Liver (tissue), 9 donors: ENCODE measurements around the gene CCDC12. TPM values are rescaled to one million over a fixed set of nuclear protein-coding genes. Genes with fewer than 3 reads are reported as not detected.

Experiments used
- DNase-seq: peaks from one replicate; pipeline ENCODE4 v3.0.0-alpha.2; 2017; ENCODE audit warnings: low spot score
- H3K27ac ChIP-seq, 2 donors: one replicate each; pipeline ENCODE4 v1.7.0; 2013; ENCODE audit warnings: inconsistent platforms in 2 of 2, low read length in 2 of 2, control low read depth in 1 of 2, low read depth in 1 of 2, mild to moderate bottlenecking in 1 of 2
- H3K27me3 ChIP-seq, 4 donors: one replicate each; pipeline versions ENCODE4 v1.6.1 to v1.7.0; 2013; ENCODE audit warnings: low read length in 3 of 4, inconsistent platforms in 1 of 4, mild to moderate bottlenecking in 1 of 4, moderate library complexity in 1 of 4; ENCODE audit not compliant: control insufficient read depth in 4 of 4, insufficient read depth in 4 of 4
- H3K36me3 ChIP-seq, 4 donors: one replicate each; pipeline versions ENCODE4 v1.6.1 to v1.7.0; 2013; ENCODE audit warnings: low read length in 3 of 4, mild to moderate bottlenecking in 3 of 4, low read depth in 1 of 4, moderate library complexity in 1 of 4; ENCODE audit not compliant: control insufficient read depth in 4 of 4, insufficient read depth in 3 of 4
- H3K4me1 ChIP-seq, 4 donors: one replicate each; pipeline versions ENCODE4 v1.6.1 to v1.7.0; 2013; ENCODE audit warnings: low read length in 3 of 4, mild to moderate bottlenecking in 3 of 4, moderate library complexity in 1 of 4; ENCODE audit not compliant: control insufficient read depth in 4 of 4, insufficient read depth in 4 of 4
- H3K4me3 ChIP-seq, 3 donors: one replicate each; pipeline versions ENCODE4 v1.6.1 to v1.7.0; 2013; ENCODE audit warnings: low read length in 3 of 3, control low read depth in 1 of 3, low read depth in 1 of 3, mild to moderate bottlenecking in 1 of 3
- H3K9ac ChIP-seq, 2 donors: one replicate each; pipeline ENCODE4 v1.7.0; 2013; ENCODE audit warnings: low read length in 2 of 2, mild to moderate bottlenecking in 2 of 2, moderate library complexity in 2 of 2, control low read depth in 1 of 2, low read depth in 1 of 2
- H3K9me3 ChIP-seq, 4 donors: one replicate each; pipeline versions ENCODE4 v1.6.1 to v1.7.0; 2013; ENCODE audit warnings: low read length in 3 of 4; ENCODE audit not compliant: control insufficient read depth in 4 of 4
- FOXA1 ChIP-seq: IDR thresholded peaks from 2 replicates; pipeline ENCODE4 v1.6.1; 2016; ENCODE audit warnings: antibody characterized with exemption
- FOXA2 ChIP-seq: IDR thresholded peaks from 2 replicates; pipeline ENCODE4 v1.6.1; 2016; ENCODE audit warnings: antibody characterized with exemption
- GABPA ChIP-seq, 2 donors: IDR thresholded peaks in 1 of 2; conservative IDR thresholded peaks in 1 of 2; 2 replicates each; pipeline ENCODE4 v1.6.1; 2016; ENCODE audit warnings: antibody characterized with exemption in 2 of 2, mild to moderate bottlenecking in 1 of 2, moderate library complexity in 1 of 2
- HNF4A ChIP-seq, 2 donors: conservative IDR thresholded peaks; 2 replicates each; pipeline ENCODE4 v1.6.1; 2016; ENCODE audit warnings: antibody characterized with exemption in 2 of 2, mild to moderate bottlenecking in 2 of 2
- HNF4G ChIP-seq: IDR thresholded peaks from 2 replicates; pipeline ENCODE4 v1.6.1; 2016; ENCODE audit warnings: antibody characterized with exemption
- JUND ChIP-seq, 2 donors: IDR thresholded peaks; 2 replicates each; pipeline ENCODE4 v1.6.1; 2016; ENCODE audit warnings: antibody characterized with exemption in 2 of 2
- NR2F2 ChIP-seq: IDR thresholded peaks from 2 replicates; pipeline ENCODE4 v1.6.1; 2016; ENCODE audit warnings: antibody characterized with exemption
- RAD21 ChIP-seq, 2 donors: IDR thresholded peaks; 2 replicates each; pipeline ENCODE4 v1.6.1; 2016; ENCODE audit warnings: antibody characterized with exemption in 2 of 2, mild to moderate bottlenecking in 2 of 2
- RXRA ChIP-seq, 2 donors: IDR thresholded peaks; 2 replicates each; pipeline ENCODE4 v1.6.1; 2017 to 2018; ENCODE audit warnings: antibody characterized with exemption in 2 of 2, mild to moderate bottlenecking in 1 of 2
- SP1 ChIP-seq: IDR thresholded peaks from 2 replicates; pipeline ENCODE4 v1.6.1; 2018; ENCODE audit warnings: antibody characterized with exemption, mild to moderate bottlenecking
- TAF1 ChIP-seq: conservative IDR thresholded peaks from 2 replicates; pipeline ENCODE4 v1.6.1; 2016; ENCODE audit warnings: antibody characterized with exemption, mild to moderate bottlenecking
- YY1 ChIP-seq: IDR thresholded peaks from 2 replicates; pipeline ENCODE4 v1.6.1; 2016; ENCODE audit warnings: antibody characterized with exemption, mild to moderate bottlenecking
- WGBS: extraction: QIAGEN DNeasy Blood & Tissue Kit; methylation state at CpG from one replicate; pipeline ENCODE4 v1.1.7; 2013; 5-methylcytosine and 5-hydroxymethylcytosine counted together
- polyA plus RNA-seq, 2 donors: library from polyadenylated mRNA; stranded (reverse) in 1 of 2; unstranded in 1 of 2; fragments of 200-250 nt in 1 of 2; fragments of >200 nt in 1 of 2; fragmentation: Nextera tagmentation in 1 of 2; extraction: Ambion mirVana in 1 of 2; gene quantifications; one replicate each; pipeline versions ENCODE4 v1.2.1 to v1.2.3, GENCODE V29; 2013 to 2015
- total RNA-seq, 2 donors: library from RNA; depleted of rRNA; stranded (reverse); fragments of >200 nt; gene quantifications; one replicate each; pipeline ENCODE4 v1.2.3, GENCODE V29; 2014
- TF ChIP-seq, protein P1 (sequence below): IDR thresholded peaks from 2 replicates; pipeline ENCODE4 v1.6.1; 2016; ENCODE audit warnings: antibody characterized with exemption
- TF ChIP-seq, protein P2 (sequence below): fragments of 150-350 bp; IDR thresholded peaks from 2 replicates; pipeline ENCODE4 v1.5.1; 2017; ENCODE audit warnings: improper control_type of control experiment, low read depth, low read length; ENCODE audit not compliant: missing input control
- TF ChIP-seq, protein P3 (sequence below): IDR thresholded peaks from 2 replicates; pipeline ENCODE4 v1.6.1; 2016; ENCODE audit warnings: antibody characterized with exemption
- TF ChIP-seq, protein P4 (sequence below): IDR thresholded peaks from 2 replicates; pipeline ENCODE4 v1.6.1; 2016; ENCODE audit warnings: antibody characterized with exemption, mild to moderate bottlenecking
- donor health status: healthy.
- donor health status: healthy.
- donor health status: healthy.
- donor health status: healthy.
- donor health status: healthy.

Gene CCDC12
- total and polyA plus RNA-seq, 4 donors = 8.5 to 35.1 (median 26.6) TPM

DNA sequence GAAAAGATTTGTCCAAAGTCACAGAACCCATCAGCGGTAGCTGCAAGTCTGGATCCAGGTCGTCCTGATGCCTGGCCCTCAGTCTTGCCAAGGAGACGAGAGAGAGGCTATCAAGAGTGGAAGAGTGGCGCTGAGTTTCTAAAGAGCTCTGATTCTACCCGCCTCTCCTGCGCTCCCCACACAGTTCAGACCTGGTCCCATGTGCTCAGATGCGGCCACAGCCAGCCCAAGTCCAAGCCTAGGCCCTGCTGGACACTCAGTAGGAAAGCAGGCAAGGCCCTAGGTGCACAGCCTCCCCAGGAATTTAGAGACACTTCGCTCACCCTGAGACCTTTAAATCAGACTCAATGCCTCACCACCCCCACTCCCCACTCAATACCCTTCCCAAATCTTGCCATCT lies 32.4 kb downstream of the CCDC12 start (continued):
- TF ChIP-seq GABPA (IDR thresholded peaks at IDR 0.05 in 1 of 2, conservative IDR thresholded peaks at IDR 0.05 in 1 of 2) (no peak), TAF1 (no peak)

DNA sequence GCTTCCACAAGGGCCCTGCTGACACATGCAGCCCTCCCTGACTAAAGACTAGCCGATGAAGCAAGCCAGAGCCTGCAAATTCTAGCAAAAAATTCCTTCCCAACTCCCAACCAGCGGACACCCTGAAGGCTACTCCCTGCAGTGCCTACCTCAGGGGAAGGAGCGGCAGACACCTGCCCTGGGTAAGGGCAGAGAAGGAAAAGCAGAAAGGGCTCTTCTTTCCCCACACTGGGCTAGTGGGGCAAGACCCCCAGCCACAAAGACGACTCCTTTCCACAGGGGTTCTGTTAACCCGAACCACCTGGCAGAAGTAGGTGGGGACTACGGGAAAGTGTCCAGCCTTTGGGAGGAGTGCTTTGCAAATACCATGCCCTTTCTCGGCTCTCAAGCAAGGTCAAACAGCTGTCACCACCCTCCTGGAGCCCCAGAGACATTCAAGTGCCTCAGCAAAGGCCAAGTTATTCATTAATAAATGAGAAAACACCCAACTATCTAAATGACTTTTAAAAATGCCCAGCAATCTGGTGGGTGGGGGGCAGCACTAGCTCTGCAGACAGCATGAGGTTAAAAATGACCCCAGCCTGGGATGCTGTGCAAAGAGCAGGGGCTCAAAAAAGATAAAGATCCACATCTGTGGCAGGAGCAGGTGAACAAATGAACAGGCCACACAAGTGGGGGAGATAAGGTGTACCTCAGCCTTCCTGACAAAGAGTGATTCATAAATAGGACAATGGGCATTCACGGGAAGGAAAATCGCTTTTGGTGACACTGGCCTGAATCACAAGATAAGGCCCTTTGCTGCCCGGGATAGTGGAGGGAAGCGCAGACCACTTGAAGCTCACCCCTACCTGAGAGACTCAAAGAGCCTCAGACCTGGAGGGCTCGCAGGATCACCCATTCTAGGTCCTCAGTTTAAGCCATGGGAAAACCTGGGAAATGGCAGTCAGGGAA lies 33.0 kb downstream of the CCDC12 start:
- Histone ChIP-seq H3K4me3 (no peak overlapping the region), H3K9me3 (no peaks in the 10 kb centered on the region), H3K27me3 (no peaks in the 10 kb centered on the region), H3K27ac (peak overlapping the region; percentile 49 to 65), H3K4me1 (peaks cover 32 to 63% (median 43%) of the 10 kb centered on the region in 4 donors), H3K9ac (no peak overlapping the region), H3K36me3 (peaks cover 4 to 16% (median 7%) of the 10 kb centered on the region in 4 donors)
- 53% methylated on average over 12 of the region's 12 CpGs for WGBS
- TF ChIP-seq NR2F2 = no peak
- no peak for TF ChIP-seq FOXA2
- TF ChIP-seq JUND (IDR thresholded peaks at IDR 0.05) = no peak
- TF ChIP-seq HNF4A (conservative IDR thresholded peaks at IDR 0.05) = peak in 1 of 2 donors; percentile 21
- TF ChIP-seq RAD21 (IDR thresholded peaks at IDR 0.05) = no peak
- TF ChIP-seq YY1 = no peak
- TF ChIP-seq, protein P1, sequence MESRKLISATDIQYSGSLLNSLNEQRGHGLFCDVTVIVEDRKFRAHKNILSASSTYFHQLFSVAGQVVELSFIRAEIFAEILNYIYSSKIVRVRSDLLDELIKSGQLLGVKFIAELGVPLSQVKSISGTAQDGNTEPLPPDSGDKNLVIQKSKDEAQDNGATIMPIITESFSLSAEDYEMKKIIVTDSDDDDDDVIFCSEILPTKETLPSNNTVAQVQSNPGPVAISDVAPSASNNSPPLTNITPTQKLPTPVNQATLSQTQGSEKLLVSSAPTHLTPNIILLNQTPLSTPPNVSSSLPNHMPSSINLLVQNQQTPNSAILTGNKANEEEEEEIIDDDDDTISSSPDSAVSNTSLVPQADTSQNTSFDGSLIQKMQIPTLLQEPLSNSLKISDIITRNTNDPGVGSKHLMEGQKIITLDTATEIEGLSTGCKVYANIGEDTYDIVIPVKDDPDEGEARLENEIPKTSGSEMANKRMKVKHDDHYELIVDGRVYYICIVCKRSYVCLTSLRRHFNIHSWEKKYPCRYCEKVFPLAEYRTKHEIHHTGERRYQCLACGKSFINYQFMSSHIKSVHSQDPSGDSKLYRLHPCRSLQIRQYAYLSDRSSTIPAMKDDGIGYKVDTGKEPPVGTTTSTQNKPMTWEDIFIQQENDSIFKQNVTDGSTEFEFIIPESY = no peak
- TF ChIP-seq HNF4G = no peak
- TF ChIP-seq, protein P2, sequence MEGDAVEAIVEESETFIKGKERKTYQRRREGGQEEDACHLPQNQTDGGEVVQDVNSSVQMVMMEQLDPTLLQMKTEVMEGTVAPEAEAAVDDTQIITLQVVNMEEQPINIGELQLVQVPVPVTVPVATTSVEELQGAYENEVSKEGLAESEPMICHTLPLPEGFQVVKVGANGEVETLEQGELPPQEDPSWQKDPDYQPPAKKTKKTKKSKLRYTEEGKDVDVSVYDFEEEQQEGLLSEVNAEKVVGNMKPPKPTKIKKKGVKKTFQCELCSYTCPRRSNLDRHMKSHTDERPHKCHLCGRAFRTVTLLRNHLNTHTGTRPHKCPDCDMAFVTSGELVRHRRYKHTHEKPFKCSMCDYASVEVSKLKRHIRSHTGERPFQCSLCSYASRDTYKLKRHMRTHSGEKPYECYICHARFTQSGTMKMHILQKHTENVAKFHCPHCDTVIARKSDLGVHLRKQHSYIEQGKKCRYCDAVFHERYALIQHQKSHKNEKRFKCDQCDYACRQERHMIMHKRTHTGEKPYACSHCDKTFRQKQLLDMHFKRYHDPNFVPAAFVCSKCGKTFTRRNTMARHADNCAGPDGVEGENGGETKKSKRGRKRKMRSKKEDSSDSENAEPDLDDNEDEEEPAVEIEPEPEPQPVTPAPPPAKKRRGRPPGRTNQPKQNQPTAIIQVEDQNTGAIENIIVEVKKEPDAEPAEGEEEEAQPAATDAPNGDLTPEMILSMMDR = no peak
- TF ChIP-seq, protein P3, sequence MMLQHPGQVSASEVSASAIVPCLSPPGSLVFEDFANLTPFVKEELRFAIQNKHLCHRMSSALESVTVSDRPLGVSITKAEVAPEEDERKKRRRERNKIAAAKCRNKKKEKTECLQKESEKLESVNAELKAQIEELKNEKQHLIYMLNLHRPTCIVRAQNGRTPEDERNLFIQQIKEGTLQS = no peak
- TF ChIP-seq, protein P4, sequence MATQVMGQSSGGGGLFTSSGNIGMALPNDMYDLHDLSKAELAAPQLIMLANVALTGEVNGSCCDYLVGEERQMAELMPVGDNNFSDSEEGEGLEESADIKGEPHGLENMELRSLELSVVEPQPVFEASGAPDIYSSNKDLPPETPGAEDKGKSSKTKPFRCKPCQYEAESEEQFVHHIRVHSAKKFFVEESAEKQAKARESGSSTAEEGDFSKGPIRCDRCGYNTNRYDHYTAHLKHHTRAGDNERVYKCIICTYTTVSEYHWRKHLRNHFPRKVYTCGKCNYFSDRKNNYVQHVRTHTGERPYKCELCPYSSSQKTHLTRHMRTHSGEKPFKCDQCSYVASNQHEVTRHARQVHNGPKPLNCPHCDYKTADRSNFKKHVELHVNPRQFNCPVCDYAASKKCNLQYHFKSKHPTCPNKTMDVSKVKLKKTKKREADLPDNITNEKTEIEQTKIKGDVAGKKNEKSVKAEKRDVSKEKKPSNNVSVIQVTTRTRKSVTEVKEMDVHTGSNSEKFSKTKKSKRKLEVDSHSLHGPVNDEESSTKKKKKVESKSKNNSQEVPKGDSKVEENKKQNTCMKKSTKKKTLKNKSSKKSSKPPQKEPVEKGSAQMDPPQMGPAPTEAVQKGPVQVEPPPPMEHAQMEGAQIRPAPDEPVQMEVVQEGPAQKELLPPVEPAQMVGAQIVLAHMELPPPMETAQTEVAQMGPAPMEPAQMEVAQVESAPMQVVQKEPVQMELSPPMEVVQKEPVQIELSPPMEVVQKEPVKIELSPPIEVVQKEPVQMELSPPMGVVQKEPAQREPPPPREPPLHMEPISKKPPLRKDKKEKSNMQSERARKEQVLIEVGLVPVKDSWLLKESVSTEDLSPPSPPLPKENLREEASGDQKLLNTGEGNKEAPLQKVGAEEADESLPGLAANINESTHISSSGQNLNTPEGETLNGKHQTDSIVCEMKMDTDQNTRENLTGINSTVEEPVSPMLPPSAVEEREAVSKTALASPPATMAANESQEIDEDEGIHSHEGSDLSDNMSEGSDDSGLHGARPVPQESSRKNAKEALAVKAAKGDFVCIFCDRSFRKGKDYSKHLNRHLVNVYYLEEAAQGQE = no peak
- TF ChIP-seq SP1 = peak; percentile 35
- no peak for TF ChIP-seq FOXA1
- TF ChIP-seq TAF1 = no peak
- peak in 1 of 2 donors; percentile 53 for TF ChIP-seq RXRA (IDR thresholded peaks at IDR 0.05)
- DNase-seq = no peak
